Measurements from ENCODE around the gene TPCN2.

DNA sequence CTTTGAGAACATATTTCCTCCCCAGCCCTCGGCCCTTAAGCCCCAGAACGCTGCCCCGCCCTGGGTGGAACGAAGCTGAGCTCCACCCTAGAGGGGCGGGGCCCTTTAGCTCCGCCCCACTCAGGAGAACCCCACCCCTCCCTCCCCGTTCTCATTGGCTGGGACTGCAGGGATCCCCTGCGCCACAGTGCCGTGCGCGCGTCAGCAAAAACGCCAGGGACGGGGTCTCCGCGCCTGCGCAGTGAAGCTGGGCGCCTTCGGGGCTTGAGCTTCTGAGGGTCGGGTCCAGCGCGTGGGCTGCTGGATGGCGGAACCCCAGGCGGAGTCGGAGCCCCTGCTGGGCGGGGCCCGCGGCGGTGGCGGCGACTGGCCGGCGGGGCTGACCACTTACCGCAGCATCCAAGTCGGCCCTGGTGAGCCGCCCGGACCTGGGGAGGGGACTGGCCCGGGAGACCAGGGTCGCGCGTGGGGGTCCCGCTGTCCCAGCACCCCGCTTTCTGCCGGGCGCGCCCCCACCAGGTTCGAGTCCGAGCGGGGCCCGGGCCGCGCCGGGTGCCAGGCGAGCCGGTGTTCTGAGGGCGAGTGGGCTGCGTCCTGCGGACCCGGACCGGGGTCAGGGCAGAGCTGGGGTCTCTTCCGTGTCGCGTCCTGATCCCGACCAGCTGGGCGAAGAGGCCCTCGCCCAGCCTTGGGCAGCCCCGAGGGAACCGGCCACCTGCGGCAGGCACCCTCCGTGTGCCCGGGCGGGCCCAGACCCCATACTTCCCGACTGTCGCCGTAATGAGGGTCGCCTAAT, at the start of gene TPCN2:
- TF ChIP-seq, protein P1, sequence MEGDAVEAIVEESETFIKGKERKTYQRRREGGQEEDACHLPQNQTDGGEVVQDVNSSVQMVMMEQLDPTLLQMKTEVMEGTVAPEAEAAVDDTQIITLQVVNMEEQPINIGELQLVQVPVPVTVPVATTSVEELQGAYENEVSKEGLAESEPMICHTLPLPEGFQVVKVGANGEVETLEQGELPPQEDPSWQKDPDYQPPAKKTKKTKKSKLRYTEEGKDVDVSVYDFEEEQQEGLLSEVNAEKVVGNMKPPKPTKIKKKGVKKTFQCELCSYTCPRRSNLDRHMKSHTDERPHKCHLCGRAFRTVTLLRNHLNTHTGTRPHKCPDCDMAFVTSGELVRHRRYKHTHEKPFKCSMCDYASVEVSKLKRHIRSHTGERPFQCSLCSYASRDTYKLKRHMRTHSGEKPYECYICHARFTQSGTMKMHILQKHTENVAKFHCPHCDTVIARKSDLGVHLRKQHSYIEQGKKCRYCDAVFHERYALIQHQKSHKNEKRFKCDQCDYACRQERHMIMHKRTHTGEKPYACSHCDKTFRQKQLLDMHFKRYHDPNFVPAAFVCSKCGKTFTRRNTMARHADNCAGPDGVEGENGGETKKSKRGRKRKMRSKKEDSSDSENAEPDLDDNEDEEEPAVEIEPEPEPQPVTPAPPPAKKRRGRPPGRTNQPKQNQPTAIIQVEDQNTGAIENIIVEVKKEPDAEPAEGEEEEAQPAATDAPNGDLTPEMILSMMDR (IDR thresholded peaks at IDR 0.05) = no peak
- peak in 1 of 2 donors; percentile 86 for TF ChIP-seq POLR2A (IDR thresholded peaks at IDR 0.05)

All from heart left ventricle (tissue), 13 donors.